HG03139 (cell line): ENCODE measurements around the gene DQX1.

Experiments used
- ATAC-seq: cut with Tn5 transposase; IDR thresholded peaks from one replicate; pipeline ENCODE4 v1.9.1; 2021; ENCODE audit not compliant: unreplicated experiment

Gene DQX1

GRCh38 chr2:74555610-74556103 is 29.6 kb upstream of the DQX1 start:
- ATAC-seq: no peak

GRCh38 chr2:74554820-74555531 is 28.9 kb upstream of the DQX1 start:
- ATAC-seq: peak; percentile 45

- peak; percentile 45 for ATAC-seq
These were observed 28.1 kb upstream of the DQX1 start, which contains the start of the genes DOK1 and LOXL3 for GRCh38 chr2:74553892-74554819. Gene DOK1, plus strand, starts transcription at chr2:74554720. Its CDS starts 35 bp downstream, at chr2:74554755. Gene LOXL3, minus strand, starts transcription at chr2:74553942. Its CDS starts 1,308 bp downstream, at chr2:74552634.

GRCh38 chr2:74552914-74553811 is 27.1 kb upstream of the DQX1 start:
- no peak for ATAC-seq

GRCh38 chr2:74551942-74552913 is 26.2 kb upstream of the DQX1 start:
- no peak for ATAC-seq

GRCh38 chr2:74551530-74551929 is 25.5 kb upstream of the DQX1 start:
- ATAC-seq: no peak

GRCh38 chr2:74550231-74550630 is 24.2 kb upstream of the DQX1 start:
- ATAC-seq: no peak

GRCh38 chr2:74548900-74549826 is 23.1 kb upstream of the DQX1 start:
- ATAC-seq: no peak

GRCh38 chr2:74548285-74548899 is 22.4 kb upstream of the DQX1 start:
- no peak for ATAC-seq

- ATAC-seq: no peak
These were observed 20.0 kb upstream of the DQX1 start for GRCh38 chr2:74546004-74546403.

- ATAC-seq: no peak
These were observed 18.6 kb upstream of the DQX1 start for GRCh38 chr2:74544634-74545033.

GRCh38 chr2:74542978-74543377 is 16.9 kb upstream of the DQX1 start:
- ATAC-seq: no peak

- no peak for ATAC-seq
These were observed 14.3 kb upstream of the DQX1 start for GRCh38 chr2:74540291-74540690.

GRCh38 chr2:74538881-74539339 is 12.9 kb upstream of the DQX1 start:
- ATAC-seq: no peak

- ATAC-seq: no peak
These were observed 11.1 kb upstream of the DQX1 start for GRCh38 chr2:74537140-74537539.

- ATAC-seq: no peak
These were observed 10.3 kb upstream of the DQX1 start for GRCh38 chr2:74536166-74536950.

GRCh38 chr2:74535440-74535965 is 9.5 kb upstream of the DQX1 start:
- no peak for ATAC-seq
